OCI-LY7 (cell line): ENCODE measurements around the gene NFATC1. TPM values are rescaled to one million over a fixed set of nuclear protein-coding genes. Genes with fewer than 3 reads are reported as not detected.

Experiments used
- BruUV-seq: library from RNA; stranded (reverse); fragments of 400-500 nt; replicated peaks from 2 replicates; lab custom pipeline; 2021; lab: Mats Ljungman, UMichigan
- CTCF ChIA-PET: fragments of 300-600 bp; sonication (Branson Sonifier 250); formaldehyde crosslinking; loops from one replicate; lab custom pipeline; 2022; ENCODE audit warnings: antibody characterized with exemption; ENCODE audit not compliant: unreplicated experiment; lab: Charles Lee
- POLR2A ChIA-PET: fragments of 300-600 bp; sonication (Branson Sonifier 250); formaldehyde crosslinking; loops from one replicate; lab custom pipeline; 2022; ENCODE audit warnings: antibody characterized with exemption; lab: Charles Lee
- DNase-seq: peaks from one replicate; pipeline ENCODE4 v3.0.0-alpha.2; 2015; ENCODE audit warnings: low spot score
- H2AFZ ChIP-seq: fragments of 200-600 bp; sonication (generic), shearing (Covaris generic); 2 replicates; pipeline ENCODE4 v1.6.1; 2014; ENCODE audit warnings: mild to moderate bottlenecking, antibody characterized with exemption, low read length, moderate library complexity
- H3K27ac ChIP-seq: fragments of 200-600 bp; sonication (generic); 2 replicates; pipeline ENCODE4 v1.5.1; 2014; ENCODE audit warnings: mixed run types, low read depth, mild to moderate bottlenecking, moderate library complexity, low read length, inconsistent platforms; ENCODE audit not compliant: poor library complexity, severe bottlenecking
- H3K36me3 ChIP-seq: fragments of 200-600 bp; sonication (generic); 2 replicates; pipeline ENCODE4 v1.6.1; 2014; ENCODE audit warnings: mild to moderate bottlenecking, antibody characterized with exemption, low read length, moderate library complexity, mixed read lengths; ENCODE audit not compliant: insufficient read depth
- H3K4me1 ChIP-seq: fragments of 200-600 bp; sonication (generic); 2 replicates; pipeline ENCODE4 v1.5.1; 2014; ENCODE audit warnings: mild to moderate bottlenecking, low read length; ENCODE audit not compliant: insufficient read depth, poor library complexity, severe bottlenecking
- H3K4me2 ChIP-seq: fragments of 200-600 bp; sonication (generic); 2 replicates; pipeline ENCODE4 v1.6.1; 2014; ENCODE audit warnings: mild to moderate bottlenecking, low read length
- H3K4me3 ChIP-seq: fragments of 200-600 bp; sonication (generic); 2 replicates; pipeline ENCODE4 v1.5.1; 2014; ENCODE audit warnings: mild to moderate bottlenecking, low read depth, low read length; ENCODE audit not compliant: poor library complexity, severe bottlenecking
- H3K79me2 ChIP-seq: fragments of 200-600 bp; sonication (generic); 2 replicates; pipeline ENCODE4 v1.6.1; 2016; ENCODE audit warnings: low read depth, mild to moderate bottlenecking, low read length, moderate library complexity, mixed read lengths; ENCODE audit not compliant: insufficient read depth
- H3K9me2 ChIP-seq: fragments of 200-600 bp; sonication (generic); 2 replicates; pipeline ENCODE4 v1.6.1; 2016; ENCODE audit warnings: mild to moderate bottlenecking, low read length, mixed read lengths; ENCODE audit not compliant: insufficient read depth
- H3K9me3 ChIP-seq: fragments of 200-600 bp; sonication (generic); 2 replicates; pipeline ENCODE4 v1.6.1; 2014; ENCODE audit warnings: mild to moderate bottlenecking, mixed run types, low read length, mixed read lengths
- H4K20me1 ChIP-seq: fragments of 200-600 bp; sonication (generic); 2 replicates; pipeline ENCODE4 v1.6.1; 2014; ENCODE audit warnings: mild to moderate bottlenecking, antibody characterized with exemption, low read length, moderate library complexity, mixed read lengths; ENCODE audit not compliant: insufficient read depth
- EZH2phosphoT487 ChIP-seq: fragments of 200-600 bp; sonication (generic); IDR thresholded peaks from 2 replicates; pipeline ENCODE4 v1.6.1; 2018; ENCODE audit warnings: low read depth, borderline replicate concordance, mild to moderate bottlenecking, mixed run types, antibody characterized with exemption, low read length, moderate library complexity, mixed read lengths
- intact Hi-C: fragments of 100-400 bp; cut with micrococcal nuclease; formaldehyde crosslinking; loops from one replicate; pipeline ENCODE4 v1.10.0; 2022; ENCODE audit not compliant: unreplicated experiment
- total RNA-seq, 2 experiments: library from RNA; depleted of rRNA in 1 of 2; stranded (reverse); fragments of >200 nt in 1 of 2; shearing (Covaris generic) in 1 of 2; gene quantifications; 2 replicates each; pipeline ENCODE4 v1.2.3, GENCODE V29; 2014 to 2022
- TF ChIP-seq, protein P1 (sequence below): fragments of 200-600 bp; sonication (generic); conservative IDR thresholded peaks from 2 replicates; pipeline ENCODE4 v1.5.1; 2014; ENCODE audit warnings: mild to moderate bottlenecking, antibody characterized with exemption, low read length, moderate library complexity, mixed read lengths

Gene NFATC1
- total RNA-seq, 2 experiments from 2014 or later: 23.6 to 50.4 TPM

GRCh38 chr18:79400591-79401381 is 5.1 kb downstream of the NFATC1 start:
- H3K4me2 ChIP-seq: peak overlapping the region; percentile 98
- ChIA-PET POLR2A (no interaction called here), CTCF (no interaction called here)
- H3K4me1 ChIP-seq: peaks cover 53% of the 10 kb centered on the region
- intact Hi-C loops: no loop called here
- peak overlapping the region; percentile 87 for H3K27ac ChIP-seq
- BruUV-seq: no TSS peak
- H2AFZ ChIP-seq: no peak overlapping the region
- DNase-seq: peak; percentile 38
- H3K9me2 ChIP-seq: no peaks in the 10 kb centered on the region
- TF ChIP-seq, protein P1, sequence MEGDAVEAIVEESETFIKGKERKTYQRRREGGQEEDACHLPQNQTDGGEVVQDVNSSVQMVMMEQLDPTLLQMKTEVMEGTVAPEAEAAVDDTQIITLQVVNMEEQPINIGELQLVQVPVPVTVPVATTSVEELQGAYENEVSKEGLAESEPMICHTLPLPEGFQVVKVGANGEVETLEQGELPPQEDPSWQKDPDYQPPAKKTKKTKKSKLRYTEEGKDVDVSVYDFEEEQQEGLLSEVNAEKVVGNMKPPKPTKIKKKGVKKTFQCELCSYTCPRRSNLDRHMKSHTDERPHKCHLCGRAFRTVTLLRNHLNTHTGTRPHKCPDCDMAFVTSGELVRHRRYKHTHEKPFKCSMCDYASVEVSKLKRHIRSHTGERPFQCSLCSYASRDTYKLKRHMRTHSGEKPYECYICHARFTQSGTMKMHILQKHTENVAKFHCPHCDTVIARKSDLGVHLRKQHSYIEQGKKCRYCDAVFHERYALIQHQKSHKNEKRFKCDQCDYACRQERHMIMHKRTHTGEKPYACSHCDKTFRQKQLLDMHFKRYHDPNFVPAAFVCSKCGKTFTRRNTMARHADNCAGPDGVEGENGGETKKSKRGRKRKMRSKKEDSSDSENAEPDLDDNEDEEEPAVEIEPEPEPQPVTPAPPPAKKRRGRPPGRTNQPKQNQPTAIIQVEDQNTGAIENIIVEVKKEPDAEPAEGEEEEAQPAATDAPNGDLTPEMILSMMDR: no peak
- no peak for TF ChIP-seq EZH2phosphoT487
- H3K79me2 ChIP-seq: peaks cover 70% of the 10 kb centered on the region
- 0 out of 2 replicates have a peak, but pooled peaks cover 4% of the 10 kb centered on the region for H4K20me1 ChIP-seq
- peaks cover 11% of the 10 kb centered on the region for H3K36me3 ChIP-seq
- peak overlapping the region; percentile 86 for H3K4me3 ChIP-seq
- no peaks in the 10 kb centered on the region for H3K9me3 ChIP-seq

DNA sequence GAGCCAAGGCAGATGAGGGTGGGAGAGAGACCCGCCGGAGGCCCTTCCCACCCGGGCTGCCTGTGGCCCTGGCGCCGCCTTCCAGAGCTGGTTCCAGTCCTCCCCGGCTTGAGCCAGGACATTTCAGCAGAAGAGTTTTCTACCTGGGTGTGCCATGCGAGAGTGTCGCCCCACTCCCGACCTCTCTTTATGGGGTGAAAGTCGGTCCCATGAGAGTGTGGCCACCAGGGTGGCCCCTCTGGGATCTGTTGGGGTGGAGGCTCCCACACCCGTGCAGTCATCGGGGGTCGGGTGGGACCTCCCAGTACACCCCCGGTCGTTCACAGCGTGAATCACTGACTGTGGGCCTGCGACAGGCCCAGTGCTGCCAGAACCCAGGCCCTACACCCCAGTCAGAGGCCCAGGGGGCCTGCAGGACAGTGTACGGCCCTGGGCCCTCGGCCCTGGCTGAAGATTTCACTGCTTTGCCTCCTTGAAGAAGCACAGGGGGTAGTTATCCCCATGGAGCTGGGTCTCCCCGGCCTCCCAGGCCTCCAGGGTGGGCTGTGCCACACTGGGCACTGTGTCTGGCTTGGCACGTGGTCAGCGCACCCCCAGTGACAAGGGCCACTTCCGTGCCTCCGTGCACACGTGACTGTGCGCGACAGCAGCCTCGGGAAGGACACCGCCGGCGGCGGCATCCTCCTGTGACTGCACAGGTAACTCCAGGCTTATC is 5.9 kb downstream of the NFATC1 start:
- Histone ChIP-seq H3K4me2 (peak overlapping the region; percentile 98), H4K20me1 (0 out of 2 replicates have a peak, but pooled peaks cover 4% of the 10 kb centered on the region), H3K4me1 (peaks cover 61% of the 10 kb centered on the region), H3K9me3 (no peaks in the 10 kb centered on the region), H3K79me2 (peaks cover 77% of the 10 kb centered on the region), H3K36me3 (peaks cover 14% of the 10 kb centered on the region), H3K27ac (peak overlapping the region; percentile 76), H3K4me3 (peak overlapping the region; percentile 73), H3K9me2 (no peaks in the 10 kb centered on the region), H2AFZ (no peak overlapping the region)
- TF ChIP-seq, protein P1: no peak
- TF ChIP-seq EZH2phosphoT487: no peak
- DNase-seq: no peak
- BruUV-seq: no TSS peak
- ChIA-PET CTCF (interaction anchor here (0.5 kb wide), 1 partner anchor 124 kb away, joined by 4 read pairs; no protein-coding TSS in a partner anchor), POLR2A (no interaction called here)
- intact Hi-C loops: no loop called here
